GM12892 (cell line): ENCODE measurements around the gene METTL21A.

ENCODE experiments used
- POLR2AphosphoS5 ChIP-seq: IDR thresholded peaks from 2 replicates; pipeline ENCODE4 v1.6.1; 2011; ENCODE audit warnings: low read depth, low read length, control low read depth
- TAF1 ChIP-seq: IDR thresholded peaks from 2 replicates; pipeline ENCODE4 v1.6.1; 2011; ENCODE audit warnings: low read depth, mild to moderate bottlenecking, control low read depth, low read length, borderline replicate concordance

- TF ChIP-seq TAF1, result no peak
- no peak for TF ChIP-seq POLR2AphosphoS5
These were observed 7.6 kb upstream of the METTL21A start for GRCh38 chr2:207632575-207633493.
